ENCODE results near the gene GID8.

Gene GID8

GRCh38 chr20:62945771-62946339 is 7.9 kb downstream of the GID8 start:
- DNase-seq: no peak

GRCh38 chr20:62946918-62947317 is 9.0 kb downstream of the GID8 start:
- no peak for DNase-seq

GRCh38 chr20:62947532-62948300 is 9.8 kb downstream of the GID8 start:
- DNase-seq: no peak

- DNase-seq: no peak
Measured at GRCh38 chr20:62949153-62949821, 11.3 kb downstream of the GID8 start.

- no peak for DNase-seq
Measured at GRCh38 chr20:62949962-62950361, 12.0 kb downstream of the GID8 start.

GRCh38 chr20:62950741-62951140 is 12.8 kb downstream of the GID8 start:
- no peak for DNase-seq

- no peak for DNase-seq
Measured at GRCh38 chr20:62951143-62951895, 13.4 kb downstream of the GID8 start.

GRCh38 chr20:62951896-62952372 is 14.0 kb downstream of the GID8 start:
- DNase-seq: no peak

GRCh38 chr20:62952373-62952967 is 14.5 kb downstream of the GID8 start, which contains the start of gene SLC17A9:
Gene SLC17A9, plus strand, starts transcription at chr20:62952709. Its CDS starts 122 bp downstream, at chr20:62952831.
- no peak for DNase-seq

GRCh38 chr20:62952968-62953838 is 15.3 kb downstream of the GID8 start:
- DNase-seq: no peak

GRCh38 chr20:62953839-62954703 is 16.1 kb downstream of the GID8 start:
- peak; percentile 74 for DNase-seq

- DNase-seq: no peak
Measured at GRCh38 chr20:62955519-62956386, 17.8 kb downstream of the GID8 start.

- DNase-seq: no peak
Measured at GRCh38 chr20:62956387-62957135, 18.6 kb downstream of the GID8 start.

GRCh38 chr20:62957136-62958117 is 19.5 kb downstream of the GID8 start:
- no peak for DNase-seq

GRCh38 chr20:62958388-62959100 is 20.6 kb downstream of the GID8 start:
- DNase-seq: no peak

GRCh38 chr20:62959101-62959971 is 21.4 kb downstream of the GID8 start:
- DNase-seq: no peak
